Measurements from ENCODE around the gene GSC. TPM values are rescaled to one million over a fixed set of nuclear protein-coding genes. Genes with fewer than 3 reads are reported as not detected.
"Not testable (repeated sequence)": the region's sequence is repeated elsewhere in the genome, so short reads cannot be mapped to it uniquely, and the experiment has no call there.

The GSC gene
- total RNA-seq, 1 donor from 2014 or later: not detected

DNA sequence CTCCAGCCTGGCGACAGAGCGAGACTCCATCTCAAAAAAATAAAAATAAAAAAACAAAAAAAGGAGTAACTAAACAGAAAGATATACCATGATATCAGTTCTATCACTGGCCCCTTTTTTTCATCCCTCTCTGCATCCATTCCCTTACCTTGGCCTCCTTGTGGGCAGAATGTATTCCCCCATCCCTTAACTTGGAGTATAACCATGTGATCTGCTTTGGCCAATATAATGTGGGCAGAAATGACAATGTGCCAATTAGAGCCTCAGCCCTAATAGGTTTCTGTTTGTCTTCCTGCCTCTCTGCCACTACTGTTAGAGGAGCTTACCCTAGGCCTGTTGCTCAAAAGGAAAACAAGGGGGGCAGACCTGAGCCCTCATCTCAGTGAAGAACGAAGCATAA lies 23.8 kb downstream of the GSC start:
- DNase-seq (ENCODE audit: low read depth, low spot score): no peak

DNA sequence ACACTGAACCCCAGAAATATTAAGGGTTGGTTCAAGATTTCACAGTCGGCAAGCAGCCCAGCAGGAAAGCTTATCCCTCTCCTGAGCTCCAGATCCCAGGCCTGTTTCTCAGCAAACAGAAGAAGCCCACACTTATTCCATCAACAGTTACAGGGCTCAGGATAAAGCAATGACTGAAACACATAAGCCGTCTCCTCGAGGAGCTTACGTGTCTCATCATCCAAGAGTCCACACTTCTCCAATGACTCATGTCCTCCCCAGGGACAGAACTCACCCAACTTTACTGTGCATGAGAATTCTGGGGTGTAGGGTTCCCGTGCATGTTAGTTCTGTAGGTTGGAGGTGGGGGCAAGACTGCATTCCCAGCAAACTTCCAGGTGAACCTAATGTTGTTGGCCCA lies 31.2 kb downstream of the GSC start:
- DNase-seq (ENCODE audit: low read depth, low spot score): no peak

DNA sequence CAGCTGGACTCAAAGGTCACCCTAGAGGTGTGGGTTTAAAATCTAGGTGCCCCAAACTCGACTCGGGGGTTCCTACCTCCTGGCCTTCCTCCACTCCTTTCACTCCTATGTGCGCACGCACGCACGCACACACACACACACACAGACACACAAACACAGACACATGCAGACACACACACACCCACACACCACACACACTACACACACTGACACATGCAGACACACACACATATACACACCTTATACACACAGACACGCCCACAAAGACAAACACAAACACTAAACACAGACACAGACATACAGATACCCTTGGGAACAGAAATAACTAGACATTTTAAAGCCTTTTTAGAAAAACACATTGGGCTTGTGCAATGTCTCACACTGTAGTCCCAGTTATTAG lies 31.8 kb downstream of the GSC start:
- DNase-seq (ENCODE audit: low read depth, low spot score): no peak

DNA sequence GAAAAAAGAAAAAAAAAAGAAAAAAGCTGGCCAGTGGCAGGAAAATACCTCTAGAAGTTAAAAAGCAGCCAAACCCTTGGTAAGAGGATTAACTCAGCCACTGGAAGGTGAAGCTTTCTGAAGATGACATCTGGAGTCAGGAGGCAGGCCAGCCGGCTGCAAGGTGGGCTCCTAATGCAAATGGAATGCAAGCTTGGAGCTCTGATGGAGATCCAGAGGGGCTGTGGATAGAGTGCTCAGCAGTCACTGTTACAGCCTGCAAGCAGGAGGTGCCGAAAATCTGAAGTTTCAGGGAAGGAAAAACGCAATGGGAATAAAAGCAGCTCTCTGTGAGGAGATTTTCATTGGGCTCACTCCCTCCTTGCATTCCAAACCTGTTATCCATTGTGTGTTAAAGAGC lies 41.0 kb downstream of the GSC start:
- DNase-seq (ENCODE audit: low read depth, low spot score): no peak

DNA sequence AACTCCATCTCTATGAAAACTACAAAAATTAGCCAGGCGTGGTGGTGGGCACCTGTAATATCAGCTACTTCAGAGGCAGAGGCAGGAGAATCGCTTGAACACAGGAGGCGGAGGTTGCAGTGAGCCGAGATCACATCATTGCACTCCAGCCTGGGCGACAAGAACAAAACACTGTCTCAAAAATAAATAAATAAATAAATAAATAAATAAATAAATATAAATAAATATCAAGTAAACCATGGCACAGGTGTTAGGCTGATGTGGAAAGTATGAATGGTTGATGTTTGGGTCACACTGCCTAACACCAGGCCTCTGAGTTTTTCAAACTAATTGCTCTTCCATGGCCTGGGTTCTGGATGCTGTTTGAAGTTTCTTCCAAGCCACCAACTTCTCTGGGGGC lies 41.5 kb downstream of the GSC start:
- not testable (repeated sequence) for DNase-seq (ENCODE audit: low read depth, low spot score)

DNA sequence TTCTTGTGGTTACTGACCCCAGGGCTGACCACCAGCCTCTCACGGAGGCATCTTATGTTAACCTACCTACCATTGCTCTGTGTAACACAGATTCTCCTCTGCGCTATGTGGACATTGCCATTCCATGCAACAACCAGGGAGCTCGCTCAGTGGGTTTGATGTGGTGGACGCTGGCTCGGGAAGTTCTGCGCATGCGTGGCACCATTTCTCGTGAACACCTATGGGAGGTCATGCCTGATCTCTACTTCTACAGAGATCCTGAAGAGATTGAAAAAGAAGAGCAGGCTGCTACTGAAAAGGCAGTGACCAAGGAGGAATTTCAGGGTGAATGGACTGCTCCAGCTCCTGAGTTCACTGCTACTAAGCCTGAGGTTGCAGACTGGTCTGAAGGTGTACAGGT lies 43.3 kb downstream of the GSC start:
- DNase-seq (ENCODE audit: low read depth, low spot score): not testable (repeated sequence)

DNA sequence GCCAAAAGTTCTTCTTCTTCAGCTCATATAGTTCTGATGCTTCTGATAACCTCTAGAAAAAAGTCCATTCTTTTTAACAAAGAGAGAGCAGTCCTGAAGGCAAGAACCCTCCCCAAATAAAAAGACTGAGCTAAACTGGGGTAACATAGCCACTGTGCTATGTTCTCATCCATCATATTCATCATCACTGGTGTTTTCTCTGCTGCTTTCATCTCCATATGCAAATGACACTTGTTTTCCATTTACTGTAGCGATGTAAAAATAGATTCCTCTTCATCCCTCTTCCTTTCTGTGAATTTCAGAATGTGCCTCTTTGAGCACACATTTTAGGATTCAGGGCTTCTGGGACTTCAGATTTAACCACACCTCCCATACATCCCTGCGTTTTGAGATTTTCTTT lies 44.9 kb downstream of the GSC start:
- DNase-seq (ENCODE audit: low read depth, low spot score): no peak

DNA sequence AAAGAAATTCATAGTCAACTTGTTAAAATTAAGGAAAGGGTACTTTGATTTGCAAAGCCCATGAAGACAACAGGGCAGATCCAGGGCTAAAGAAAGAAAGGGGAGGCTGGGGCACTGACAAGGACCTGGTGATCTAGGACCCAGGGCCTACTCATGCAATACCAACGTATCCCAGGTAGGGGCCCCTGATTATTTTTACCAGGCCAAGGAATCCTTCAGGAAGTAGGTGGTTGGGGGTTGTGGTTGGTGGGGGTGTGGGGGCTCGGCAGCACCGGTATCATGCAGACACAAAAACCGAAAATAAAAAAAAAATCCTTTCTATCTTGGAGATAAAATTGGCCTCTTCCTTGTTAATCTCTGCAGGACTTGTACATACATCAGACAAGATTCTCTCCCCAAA lies 47.5 kb downstream of the GSC start:
- no peak for DNase-seq (ENCODE audit: low read depth, low spot score)

Other genes starting within 250 kb of the GSC start
- gene SERPINA4, start 208.7 kb downstream of the GSC start, total RNA-seq: not detected in 2 replicates
- gene SERPINA5, start 188.7 kb downstream of the GSC start, total RNA-seq: 0.67 and 1.3 TPM in 2 replicates
- gene SERPINA3, start 157.7 kb downstream of the GSC start, total RNA-seq: 0.63 and 1.5 TPM in 2 replicates

All from pulmonary artery endothelial cell (primary cell).